ENCODE results near the gene FER. TPM values are rescaled to one million over a fixed set of nuclear protein-coding genes. Genes with fewer than 3 reads are reported as not detected.

FER gene
- total and polyA plus RNA-seq, 2 of the 13 experiments (the other 11 are each of a cell fraction or from before 2014, with no cell fraction given), result 7.9 to 29.0 TPM

DNA sequence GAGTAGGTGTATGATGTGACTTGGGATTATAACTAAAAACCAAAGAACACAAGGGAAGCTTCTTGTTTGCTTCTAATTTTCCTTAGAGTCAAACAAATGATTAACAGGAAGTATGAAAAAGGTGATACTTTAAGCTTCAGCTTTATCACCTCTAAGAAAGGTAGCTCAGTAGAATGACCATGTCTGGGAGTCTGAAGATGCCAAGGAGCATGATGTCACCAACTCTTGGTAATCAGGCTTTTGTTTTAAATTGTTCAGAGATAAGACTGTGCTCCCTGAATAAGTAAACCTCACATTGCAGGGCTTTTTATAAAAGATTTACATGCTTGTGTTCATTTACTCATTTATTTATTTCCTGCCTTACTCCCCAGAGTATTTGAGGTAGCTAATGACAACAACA, 169.9 kb downstream of the FER start:
- no peak overlapping the region for H3K4me2 ChIP-seq (ENCODE audit: low read depth, low read length)
- no peaks in the 10 kb centered on the region for H3K27me3 ChIP-seq (ENCODE audit: control insufficient read depth in 1 of 2, insufficient read depth in 2 of 2, low read length in 2 of 2)
- no peak overlapping the region for H3K27ac ChIP-seq (ENCODE audit: extremely low read length, insufficient read depth, low read length)
- no peak overlapping the region for H2AFZ ChIP-seq (ENCODE audit: low read length)
- DNase-seq (ENCODE audit: low spot score) (no peak), ATAC-seq (no peak), FAIRE-seq (no peak)
- H3K4me1 ChIP-seq (ENCODE audit: insufficient read depth, low read length), result no peaks in the 10 kb centered on the region
- H3K36me3 ChIP-seq (replicated peaks in 1 of 2; ENCODE audit: control insufficient read depth in 1 of 2, insufficient read depth in 2 of 2, low read length in 2 of 2), result no peaks in the 10 kb centered on the region
- no peaks in the 10 kb centered on the region for H3K79me2 ChIP-seq (ENCODE audit: insufficient read depth, low read length)
- no peak overlapping the region for H3K9ac ChIP-seq (ENCODE audit: insufficient read depth, low read depth, low read length)
- no peaks in the 10 kb centered on the region for H3K9me3 ChIP-seq (ENCODE audit: low read length)
- H3K4me3 ChIP-seq (replicated peaks in 1 of 3; ENCODE audit: insufficient read depth in 1 of 3, low read depth in 2 of 3, low read length in 3 of 3), result no peak overlapping the region
- H4K20me1 ChIP-seq (ENCODE audit: insufficient read depth, low read length), result no peaks in the 10 kb centered on the region
- ChIA-PET POLR2A (no interaction called here), CTCF (ENCODE audit: low intra/inter-chr PET ratio, low total read pairs) (no interaction called here)
- BruUV-seq (replicated peaks), result no TSS peak
- TF ChIP-seq FOXK2 (IDR thresholded peaks at IDR 0.05) (no peak), ZNF260 (CRISPR knock-in tag; IDR thresholded peaks at IDR 0.05; ENCODE audit: borderline replicate concordance, low read depth) (no peak), NR2F1 (CRISPR knock-in tag; IDR thresholded peaks at IDR 0.05) (no peak), ZNF468 (CRISPR knock-in tag; IDR thresholded peaks at IDR 0.05) (no peak), ZNF205 (CRISPR knock-in tag; IDR thresholded peaks at IDR 0.05) (no peak), ZNF550 (CRISPR knock-in tag; IDR thresholded peaks at IDR 0.05; ENCODE audit: borderline replicate concordance) (no peak), ZFP82 (CRISPR knock-in tag; IDR thresholded peaks at IDR 0.05; ENCODE audit: borderline replicate concordance) (no peak), SIX1 (CRISPR knock-in tag; IDR thresholded peaks at IDR 0.05; ENCODE audit: borderline replicate concordance) (no peak), ELF1 (CRISPR knock-in tag; IDR thresholded peaks at IDR 0.05) (no peak), ZNF784 (CRISPR knock-in tag; IDR thresholded peaks at IDR 0.05; ENCODE audit: borderline replicate concordance) (no peak), TMF1 (CRISPR knock-in tag; IDR thresholded peaks at IDR 0.05; ENCODE audit: low read depth) (no peak), LCORL (IDR thresholded peaks at IDR 0.05) (no peak), LCORL (CRISPR knock-in tag; IDR thresholded peaks at IDR 0.05) (no peak), KLF11 (CRISPR knock-in tag; IDR thresholded peaks at IDR 0.05) (no peak), ZNF331 (CRISPR knock-in tag; IDR thresholded peaks at IDR 0.05) (no peak)
- TF ChIP-seq, protein P1, sequence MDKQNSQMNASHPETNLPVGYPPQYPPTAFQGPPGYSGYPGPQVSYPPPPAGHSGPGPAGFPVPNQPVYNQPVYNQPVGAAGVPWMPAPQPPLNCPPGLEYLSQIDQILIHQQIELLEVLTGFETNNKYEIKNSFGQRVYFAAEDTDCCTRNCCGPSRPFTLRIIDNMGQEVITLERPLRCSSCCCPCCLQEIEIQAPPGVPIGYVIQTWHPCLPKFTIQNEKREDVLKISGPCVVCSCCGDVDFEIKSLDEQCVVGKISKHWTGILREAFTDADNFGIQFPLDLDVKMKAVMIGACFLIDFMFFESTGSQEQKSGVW (CRISPR knock-in tag; IDR thresholded peaks at IDR 0.05; ENCODE audit: borderline replicate concordance), result no peak
- TF ChIP-seq, protein P2, sequence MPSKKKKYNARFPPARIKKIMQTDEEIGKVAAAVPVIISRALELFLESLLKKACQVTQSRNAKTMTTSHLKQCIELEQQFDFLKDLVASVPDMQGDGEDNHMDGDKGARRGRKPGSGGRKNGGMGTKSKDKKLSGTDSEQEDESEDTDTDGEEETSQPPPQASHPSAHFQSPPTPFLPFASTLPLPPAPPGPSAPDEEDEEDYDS (CRISPR knock-in tag; IDR thresholded peaks at IDR 0.05), result no peak
- intact Hi-C loops (cut with micrococcal nuclease; ENCODE audit: unreplicated experiment), result no loop called here
- in situ Hi-C loops (cut with HindIII; ENCODE audit: extremely low pct_ligation_motif_present, low pct_unique_long_range_greater_than_20kb), result loop anchor here (25.0 kb wide), 1 partner anchor 770 kb away; the partner anchor contains the start of gene MAN2A1

All from HepG2 (cell line).